ENCODE data around the gene SERPIND1.
A peak's percentile ranks its signal among the peaks of the same experiment; 100 is the strongest.

The SERPIND1 gene

DNA sequence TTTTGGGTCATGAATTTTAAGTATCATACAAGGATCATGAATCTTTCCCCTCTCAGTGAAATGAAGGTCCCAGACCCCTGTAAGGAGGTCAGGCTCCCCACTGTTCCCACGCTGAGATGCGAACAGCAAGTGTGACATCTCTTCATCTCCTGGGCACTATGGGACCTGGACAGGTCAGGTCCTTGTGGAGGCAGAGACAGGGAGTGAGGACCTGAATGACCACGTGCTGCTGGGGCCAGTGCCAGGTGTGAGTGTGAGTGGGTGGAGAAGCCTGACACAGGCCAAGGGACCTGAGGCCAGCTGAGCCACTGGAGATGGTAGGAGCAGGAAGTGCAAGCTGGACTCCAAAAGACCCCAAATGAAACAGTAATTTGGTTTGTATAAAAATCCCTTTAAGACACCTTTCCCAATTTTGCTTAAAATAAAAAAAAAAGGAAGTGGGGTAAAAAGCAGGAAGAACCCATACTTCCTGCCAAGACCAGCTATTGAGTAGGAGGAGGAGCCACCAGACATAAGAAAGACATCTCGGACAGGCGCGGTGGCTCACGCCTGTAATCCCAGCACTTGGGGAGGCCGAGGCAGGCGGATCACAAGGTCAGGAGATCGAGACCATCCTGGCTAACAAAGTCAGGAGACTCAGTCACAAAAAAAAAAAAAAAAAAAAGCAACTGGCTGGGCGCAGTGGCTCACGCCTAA, 35.4 kb upstream of the SERPIND1 start:
- no peak for DNase-seq (ENCODE audit: low read depth in 2 of 2)
- no peak overlapping the region for H3K4me3 ChIP-seq (replicated peaks in 1 of 2; ENCODE audit: low read depth in 2 of 2, low read length in 2 of 2)
- TF ChIP-seq, protein P1, sequence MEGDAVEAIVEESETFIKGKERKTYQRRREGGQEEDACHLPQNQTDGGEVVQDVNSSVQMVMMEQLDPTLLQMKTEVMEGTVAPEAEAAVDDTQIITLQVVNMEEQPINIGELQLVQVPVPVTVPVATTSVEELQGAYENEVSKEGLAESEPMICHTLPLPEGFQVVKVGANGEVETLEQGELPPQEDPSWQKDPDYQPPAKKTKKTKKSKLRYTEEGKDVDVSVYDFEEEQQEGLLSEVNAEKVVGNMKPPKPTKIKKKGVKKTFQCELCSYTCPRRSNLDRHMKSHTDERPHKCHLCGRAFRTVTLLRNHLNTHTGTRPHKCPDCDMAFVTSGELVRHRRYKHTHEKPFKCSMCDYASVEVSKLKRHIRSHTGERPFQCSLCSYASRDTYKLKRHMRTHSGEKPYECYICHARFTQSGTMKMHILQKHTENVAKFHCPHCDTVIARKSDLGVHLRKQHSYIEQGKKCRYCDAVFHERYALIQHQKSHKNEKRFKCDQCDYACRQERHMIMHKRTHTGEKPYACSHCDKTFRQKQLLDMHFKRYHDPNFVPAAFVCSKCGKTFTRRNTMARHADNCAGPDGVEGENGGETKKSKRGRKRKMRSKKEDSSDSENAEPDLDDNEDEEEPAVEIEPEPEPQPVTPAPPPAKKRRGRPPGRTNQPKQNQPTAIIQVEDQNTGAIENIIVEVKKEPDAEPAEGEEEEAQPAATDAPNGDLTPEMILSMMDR (IDR thresholded peaks at IDR 0.05; ENCODE audit: low read depth, low read length) = no peak

DNA sequence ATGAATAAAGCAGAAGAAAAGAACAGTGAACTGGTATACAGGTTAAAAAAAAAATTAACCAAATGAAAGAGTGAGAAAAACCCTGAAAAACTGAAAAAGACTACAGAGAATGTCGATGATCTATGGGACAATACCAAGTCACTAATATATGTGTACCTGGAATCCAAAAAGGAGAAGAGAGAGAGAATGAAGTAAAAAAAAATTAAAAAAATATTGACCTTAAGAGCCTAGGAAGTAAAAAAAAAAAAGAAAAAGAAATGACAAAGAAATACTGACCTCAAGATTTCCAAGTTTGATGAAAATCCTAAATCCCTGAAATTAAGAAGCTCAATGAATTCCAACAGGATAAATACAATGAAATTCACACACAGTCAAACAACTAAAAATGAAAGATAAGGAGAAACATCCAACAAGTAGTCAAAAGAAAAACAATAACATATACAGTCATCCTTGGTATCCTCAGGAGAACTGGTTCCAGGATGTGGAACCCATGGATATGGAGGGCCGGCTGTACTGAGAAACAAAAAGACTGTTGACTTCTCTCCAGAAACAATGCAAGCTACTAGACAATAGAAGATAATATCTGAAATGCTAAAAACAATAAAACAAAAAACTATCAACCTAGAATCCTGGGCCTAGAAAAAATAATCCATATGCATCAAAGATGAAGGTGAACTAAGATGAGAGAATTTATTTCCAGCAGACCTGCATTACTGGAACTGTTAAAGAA, 33.5 kb upstream of the SERPIND1 start:
- H3K4me3 ChIP-seq (replicated peaks in 1 of 2; ENCODE audit: low read depth in 2 of 2, low read length in 2 of 2) = no peak overlapping the region

GRCh38 chr22:20741008-20741633, 32.8 kb upstream of the SERPIND1 start:
- no peak overlapping the region for H3K4me3 ChIP-seq (replicated peaks in 1 of 2; ENCODE audit: low read depth in 2 of 2, low read length in 2 of 2)
- no peak for DNase-seq (ENCODE audit: low read depth in 2 of 2)
- TF ChIP-seq, protein P1 (IDR thresholded peaks at IDR 0.05; ENCODE audit: low read depth, low read length) = no peak

More for the DNA sequence above, 33.5 kb upstream of the SERPIND1 start:
- peak in 1 of 2 donors; percentile 56 for DNase-seq (ENCODE audit: low read depth in 2 of 2)
- TF ChIP-seq, protein P1 (IDR thresholded peaks at IDR 0.05; ENCODE audit: low read depth, low read length) = no peak

DNA sequence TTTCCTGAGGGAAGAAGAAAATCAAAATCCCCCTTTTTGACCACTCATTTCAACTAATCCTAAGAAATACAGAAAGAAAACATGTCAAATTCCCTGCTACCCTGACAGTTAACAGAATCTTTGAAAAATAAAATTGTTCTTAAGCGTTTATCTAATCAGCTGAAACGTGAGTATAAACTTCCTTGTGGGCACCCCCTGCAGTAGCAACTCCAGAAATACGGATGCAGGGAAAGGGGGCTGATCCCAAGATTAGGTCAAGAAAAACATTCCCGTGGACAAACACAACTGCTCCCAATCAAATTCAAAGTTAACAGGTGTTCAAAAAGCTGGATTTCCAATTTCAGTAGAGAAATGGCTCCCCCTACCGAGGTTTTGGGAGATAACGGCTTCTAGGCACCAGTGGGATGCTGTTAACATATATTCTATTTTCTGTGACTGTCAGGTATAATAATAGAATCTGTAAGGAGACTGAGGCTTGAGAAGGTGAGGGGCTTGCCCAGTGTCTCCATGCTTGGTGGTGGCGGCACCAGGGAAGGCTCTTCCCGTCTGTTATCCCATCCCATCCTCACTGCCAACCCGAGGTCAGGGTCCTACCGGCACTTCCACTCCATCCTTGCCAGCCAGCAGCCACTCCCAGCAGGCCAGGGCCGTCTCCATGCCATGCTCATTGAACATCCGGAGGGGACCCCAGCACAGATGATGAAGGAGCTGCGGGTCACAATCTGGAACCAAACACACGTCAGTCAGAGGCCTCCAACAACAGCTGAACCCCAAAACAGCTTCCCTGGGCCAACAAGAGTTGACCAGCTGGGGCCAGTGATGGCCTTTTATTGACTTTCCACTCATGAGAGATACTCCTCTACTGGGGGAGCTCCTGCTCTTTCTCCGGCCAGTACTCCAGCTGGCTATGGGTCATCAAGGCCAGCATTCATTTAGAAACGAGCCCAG, 32.0 kb upstream of the SERPIND1 start:
- TF ChIP-seq, protein P1 (IDR thresholded peaks at IDR 0.05; ENCODE audit: low read depth, low read length) = peak; percentile 57
- no peak overlapping the region for H3K4me3 ChIP-seq (replicated peaks in 1 of 2; ENCODE audit: low read depth in 2 of 2, low read length in 2 of 2)
- DNase-seq (ENCODE audit: low read depth in 2 of 2) = peak; percentile 21 to 40

GRCh38 chr22:20742764-20743163, 31.1 kb upstream of the SERPIND1 start:
- no peak for DNase-seq (ENCODE audit: low read depth in 2 of 2)
- TF ChIP-seq, protein P1 (IDR thresholded peaks at IDR 0.05; ENCODE audit: low read depth, low read length) = no peak

DNA sequence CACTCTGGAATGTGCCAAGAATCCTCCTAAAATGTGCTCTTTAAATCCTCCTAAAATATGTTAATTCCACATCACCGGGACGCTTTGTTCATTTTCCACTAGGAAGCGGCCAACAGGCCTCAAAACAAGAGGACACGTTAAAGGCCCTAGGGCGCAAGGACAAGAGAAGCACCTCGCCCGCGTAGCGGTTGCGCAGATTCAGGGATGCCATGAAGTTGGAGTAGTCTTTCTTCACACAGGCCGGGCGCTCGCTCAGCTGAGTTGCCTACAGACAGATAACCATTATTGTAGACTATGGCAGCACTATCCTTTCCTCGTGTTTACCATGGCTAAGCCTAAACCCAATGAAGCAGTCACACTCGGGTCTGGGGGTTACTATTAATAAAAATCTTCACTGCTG, 29.5 kb upstream of the SERPIND1 start:
- TF ChIP-seq, protein P1 (IDR thresholded peaks at IDR 0.05; ENCODE audit: low read depth, low read length) = no peak
- no peak for DNase-seq (ENCODE audit: low read depth in 2 of 2)
- H3K4me3 ChIP-seq (replicated peaks in 1 of 2; ENCODE audit: low read depth in 2 of 2, low read length in 2 of 2) = no peak overlapping the region

More at GRCh38 chr22:20742764-20743163, 31.1 kb upstream of the SERPIND1 start:
- H3K4me3 ChIP-seq (replicated peaks in 1 of 2; ENCODE audit: low read depth in 2 of 2, low read length in 2 of 2) = no peak overlapping the region
